ENCODE data around the gene TPPP.

Gene TPPP

DNA sequence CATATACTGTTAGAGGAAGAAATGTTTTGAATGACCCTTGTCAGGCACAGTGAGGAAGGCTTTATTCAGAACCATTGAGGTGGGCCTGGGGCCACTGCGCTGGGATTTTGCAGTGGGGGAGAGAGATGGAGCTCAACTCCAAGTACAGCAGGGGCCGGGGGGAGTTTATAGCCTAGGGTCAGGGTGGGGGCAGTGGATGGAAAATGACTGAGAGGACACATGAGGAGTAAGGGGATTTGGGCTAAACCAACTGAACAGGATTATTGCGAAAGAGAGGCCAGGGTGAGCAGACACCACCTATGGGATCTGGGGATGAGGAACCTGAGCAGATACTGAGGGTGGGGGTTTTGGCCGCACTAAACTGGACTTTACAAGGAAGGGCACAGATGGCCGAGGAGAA lies 74.7 kb downstream of the TPPP start:
- no peak overlapping the region for H3K4me3 ChIP-seq (ENCODE audit: low read length)
- DNase-seq (ENCODE audit: low read depth, low spot score) = no peak

- DNase-seq (ENCODE audit: low read depth, low spot score) = no peak
- no peak overlapping the region for H3K4me3 ChIP-seq (ENCODE audit: low read length)
Observed at GRCh38 chr5:617896-618295, 75.3 kb downstream of the TPPP start.

DNA sequence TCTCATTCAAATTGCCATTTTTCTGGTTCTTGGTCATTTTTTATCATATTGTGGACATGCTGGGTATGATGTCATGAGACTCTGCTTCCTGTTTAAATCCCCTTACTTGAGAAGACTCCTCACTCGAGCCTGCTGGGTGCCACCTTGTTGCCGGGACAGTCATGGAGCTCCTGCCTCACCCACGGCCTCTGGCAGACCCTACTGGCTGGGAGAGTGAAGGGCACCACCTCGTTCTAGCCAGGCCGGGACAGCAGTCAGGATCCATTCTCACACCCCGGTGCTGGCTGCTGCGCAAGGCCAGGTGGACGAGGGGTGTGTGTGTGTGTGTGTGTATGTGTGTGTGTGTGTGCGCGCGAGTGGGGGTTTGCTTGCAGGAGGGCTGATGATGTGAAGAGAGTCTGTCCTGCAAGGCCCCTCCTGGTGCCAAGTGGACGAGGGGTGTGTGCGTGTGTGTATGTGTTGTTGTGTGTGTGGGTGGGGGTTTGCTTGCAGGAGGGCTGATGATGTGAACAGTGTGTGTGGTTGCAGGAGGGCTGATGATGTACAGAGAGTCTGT lies 76.6 kb downstream of the TPPP start:
- no peak for DNase-seq (ENCODE audit: low read depth, low spot score)
- H3K4me3 ChIP-seq (ENCODE audit: low read length) = no peak overlapping the region

- DNase-seq (ENCODE audit: low read depth, low spot score) = peak; percentile 21
- H3K4me3 ChIP-seq (ENCODE audit: low read length) = peak overlapping the region; percentile 94
Observed at GRCh38 chr5:612498-613424, 80.4 kb downstream of the TPPP start.

- H3K4me3 ChIP-seq (ENCODE audit: low read length) = peak within 1 kb of the TSS; percentile 94
- DNase-seq (ENCODE audit: low read depth, low spot score) = peak; percentile 82
Observed at GRCh38 chr5:611731-612486, 81.2 kb downstream of the TPPP start, which contains the start of gene CEP72. CEP72 (plus strand) TSS chr5:612340; CDS start chr5:612362, 22 bp downstream.

DNA sequence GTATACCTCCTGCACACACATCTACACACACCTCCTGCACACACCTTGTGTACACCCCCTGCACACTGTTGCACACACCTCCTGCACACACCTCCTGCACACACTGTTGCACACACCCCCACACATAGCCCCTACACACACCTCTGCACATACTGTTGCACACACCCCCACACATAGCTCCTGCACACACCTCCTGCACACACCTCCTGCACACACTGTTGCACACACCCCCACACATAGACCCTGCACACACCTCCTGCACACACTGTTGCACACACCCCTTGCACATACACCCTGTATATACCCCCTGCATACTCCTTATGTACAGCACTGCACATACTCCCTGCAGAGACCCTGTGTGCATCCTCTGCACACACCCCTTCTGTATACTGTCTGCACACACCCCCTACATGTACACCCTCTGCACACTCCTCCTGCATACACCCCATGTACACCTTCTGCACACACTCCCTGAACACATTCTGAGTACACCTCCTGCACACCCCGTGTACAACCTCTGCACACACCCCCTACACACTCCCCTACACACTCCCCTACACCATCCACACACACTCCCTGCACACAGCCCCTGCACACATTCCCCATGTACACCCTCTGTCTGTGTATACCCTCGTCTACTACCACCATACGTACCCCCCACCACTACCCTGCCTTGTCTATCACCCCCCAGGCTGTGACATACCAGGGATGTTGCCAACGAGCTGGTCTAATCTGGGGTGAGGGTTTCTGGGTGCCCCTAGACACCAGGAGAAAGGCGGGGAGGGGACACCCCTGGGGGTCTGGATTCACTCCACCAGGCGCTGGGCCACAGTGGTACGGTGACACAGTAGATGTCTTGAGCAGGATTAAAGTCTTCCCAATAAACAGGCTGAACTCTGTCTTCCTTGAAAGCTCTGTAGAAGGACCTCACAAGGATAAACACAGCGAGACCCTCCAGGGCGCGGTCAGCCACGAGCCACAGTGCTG lies 82.1 kb downstream of the TPPP start:
- peak overlapping the region; percentile 94 for H3K4me3 ChIP-seq (ENCODE audit: low read length)
- DNase-seq (ENCODE audit: low read depth, low spot score) = no peak

DNA sequence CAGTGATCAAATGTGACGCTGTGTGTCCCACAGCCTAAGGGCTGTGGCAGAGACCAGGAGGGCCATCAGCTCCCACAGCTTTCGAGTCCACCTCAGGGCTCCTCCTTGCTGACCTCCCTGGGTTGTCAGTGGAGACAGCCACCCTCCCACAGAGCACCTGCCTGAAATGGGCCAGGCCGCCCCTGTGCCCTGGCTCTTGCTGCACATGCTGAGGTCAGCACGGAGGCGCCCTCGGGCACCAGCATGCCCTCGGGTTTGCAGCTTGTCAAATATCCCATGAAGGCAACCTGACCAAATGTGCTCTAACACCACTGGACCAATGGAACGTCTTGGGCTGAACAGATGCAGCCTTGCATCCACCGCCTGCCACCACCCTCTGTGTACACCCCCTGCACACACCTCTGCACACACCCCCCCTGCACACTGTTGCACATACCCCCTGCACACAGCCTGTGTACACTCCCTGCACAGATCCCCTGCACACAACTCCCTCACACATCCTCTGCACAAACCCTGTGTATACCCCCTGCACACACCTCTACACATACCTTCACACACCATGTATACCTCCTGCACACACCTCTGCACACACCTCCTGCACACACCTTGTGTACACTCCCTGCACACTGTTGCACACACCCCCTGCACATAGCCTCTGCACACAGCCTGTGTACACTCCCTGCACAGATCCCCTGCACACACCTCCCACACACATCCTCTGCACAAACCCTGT lies 83.0 kb downstream of the TPPP start:
- DNase-seq (ENCODE audit: low read depth, low spot score) = no peak
- no peak overlapping the region for H3K4me3 ChIP-seq (ENCODE audit: low read length)

Data from Jurkat, Clone E6-1 (cell line).